ENCODE data around the gene TROAP.

DNA sequence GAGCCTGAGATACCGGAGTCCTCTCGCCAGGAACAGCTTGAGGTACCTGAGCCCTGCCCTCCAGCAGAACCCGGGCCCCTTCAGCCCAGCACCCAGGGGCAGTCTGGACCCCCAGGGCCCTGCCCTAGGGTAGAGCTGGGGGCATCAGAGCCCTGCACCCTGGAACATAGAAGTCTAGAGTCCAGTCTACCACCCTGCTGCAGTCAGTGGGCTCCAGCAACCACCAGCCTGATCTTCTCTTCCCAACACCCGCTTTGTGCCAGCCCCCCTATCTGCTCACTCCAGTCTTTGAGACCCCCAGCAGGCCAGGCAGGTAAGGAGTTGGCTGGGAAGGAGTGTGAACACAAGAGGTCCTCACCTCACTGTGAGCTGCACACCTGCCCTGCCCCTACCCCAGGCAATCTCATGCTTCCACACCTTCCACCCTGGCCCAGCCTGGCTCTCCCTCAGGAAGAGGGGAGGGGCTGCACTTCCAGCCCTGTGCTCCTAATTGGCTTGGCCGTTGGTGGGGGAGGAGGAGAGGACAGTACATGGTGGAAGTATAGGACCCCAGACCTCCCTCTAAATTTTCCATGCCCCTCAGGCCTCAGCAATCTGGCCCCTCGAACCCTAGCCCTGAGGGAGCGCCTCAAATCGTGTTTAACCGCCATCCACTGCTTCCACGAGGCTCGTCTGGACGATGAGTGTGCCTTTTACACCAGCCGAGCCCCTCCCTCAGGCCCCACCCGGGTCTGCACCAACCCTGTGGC is 7.8 kb downstream of the TROAP start:
- TF ChIP-seq, protein P1, sequence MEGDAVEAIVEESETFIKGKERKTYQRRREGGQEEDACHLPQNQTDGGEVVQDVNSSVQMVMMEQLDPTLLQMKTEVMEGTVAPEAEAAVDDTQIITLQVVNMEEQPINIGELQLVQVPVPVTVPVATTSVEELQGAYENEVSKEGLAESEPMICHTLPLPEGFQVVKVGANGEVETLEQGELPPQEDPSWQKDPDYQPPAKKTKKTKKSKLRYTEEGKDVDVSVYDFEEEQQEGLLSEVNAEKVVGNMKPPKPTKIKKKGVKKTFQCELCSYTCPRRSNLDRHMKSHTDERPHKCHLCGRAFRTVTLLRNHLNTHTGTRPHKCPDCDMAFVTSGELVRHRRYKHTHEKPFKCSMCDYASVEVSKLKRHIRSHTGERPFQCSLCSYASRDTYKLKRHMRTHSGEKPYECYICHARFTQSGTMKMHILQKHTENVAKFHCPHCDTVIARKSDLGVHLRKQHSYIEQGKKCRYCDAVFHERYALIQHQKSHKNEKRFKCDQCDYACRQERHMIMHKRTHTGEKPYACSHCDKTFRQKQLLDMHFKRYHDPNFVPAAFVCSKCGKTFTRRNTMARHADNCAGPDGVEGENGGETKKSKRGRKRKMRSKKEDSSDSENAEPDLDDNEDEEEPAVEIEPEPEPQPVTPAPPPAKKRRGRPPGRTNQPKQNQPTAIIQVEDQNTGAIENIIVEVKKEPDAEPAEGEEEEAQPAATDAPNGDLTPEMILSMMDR (IDR thresholded peaks at IDR 0.05), result no peak
- no peak for TF ChIP-seq EZH2 (IDR thresholded peaks at IDR 0.05; ENCODE audit: borderline replicate concordance, insufficient read depth, low read depth, low read length, poor library complexity, severe bottlenecking)
